ENCODE measurements around the gene TEAD1.

TEAD1 gene

DNA sequence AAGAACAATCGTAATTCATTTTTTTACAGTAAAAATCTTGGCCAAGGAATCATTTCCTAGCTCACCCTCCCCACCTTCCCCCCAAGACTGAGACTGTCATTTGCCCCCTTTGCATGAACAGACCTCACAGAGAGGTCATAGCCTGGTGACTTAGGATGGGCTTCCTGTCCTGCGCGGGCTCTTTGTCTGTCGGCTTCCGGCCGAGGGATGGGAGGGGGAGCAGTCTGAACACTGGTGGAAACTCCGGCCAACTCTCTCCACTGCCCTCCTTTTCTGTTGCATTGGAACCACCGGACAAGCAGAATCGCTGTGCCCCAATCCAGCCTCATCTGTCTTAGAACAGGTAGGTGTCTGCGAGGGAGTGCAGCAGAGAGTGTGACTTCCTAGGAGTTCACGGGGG lies 41.7 kb downstream of the TEAD1 start:
- no peak for DNase-seq

DNA sequence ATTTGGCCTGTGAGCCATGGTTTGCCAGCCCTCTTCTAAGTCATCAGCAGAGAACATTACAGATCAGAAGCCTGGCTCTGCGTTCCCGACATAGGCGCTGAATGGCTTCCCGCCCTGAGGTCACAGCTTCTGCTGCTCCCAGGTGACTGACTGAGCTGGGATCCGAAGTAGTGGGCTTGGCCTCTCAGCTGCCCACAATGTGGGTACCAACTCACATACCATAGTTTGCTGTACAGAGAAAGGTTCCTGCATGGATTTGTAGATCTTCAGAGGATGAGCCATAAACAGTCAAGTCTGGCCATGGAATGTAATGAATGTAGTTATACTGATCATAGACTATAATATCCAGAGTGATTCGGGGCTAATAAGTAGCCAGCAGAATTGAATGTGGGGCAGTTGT lies 42.6 kb downstream of the TEAD1 start:
- no peak for DNase-seq

DNA sequence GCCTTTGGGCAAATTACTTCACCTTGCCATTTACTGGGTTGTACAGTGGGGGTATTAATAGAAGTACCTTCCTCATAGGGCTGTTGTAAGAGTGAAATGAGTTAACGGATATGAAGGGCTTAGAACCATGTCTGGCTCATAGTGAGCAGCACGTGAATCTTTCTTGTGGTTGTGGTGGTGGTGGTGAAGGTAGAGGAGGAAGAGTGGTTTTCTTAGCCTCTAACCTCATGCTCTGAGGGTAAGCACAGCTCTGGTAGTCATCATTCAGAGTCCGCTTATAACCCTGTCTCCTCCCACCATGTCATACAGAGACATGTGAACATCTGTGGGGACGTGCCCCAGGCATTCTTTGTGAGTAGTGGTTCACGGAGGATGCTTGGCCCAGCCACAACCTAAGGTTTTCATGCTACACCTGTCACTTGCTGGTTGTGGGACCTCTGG lies 43.6 kb downstream of the TEAD1 start:
- peak; percentile 3 to 7 for DNase-seq

DNA sequence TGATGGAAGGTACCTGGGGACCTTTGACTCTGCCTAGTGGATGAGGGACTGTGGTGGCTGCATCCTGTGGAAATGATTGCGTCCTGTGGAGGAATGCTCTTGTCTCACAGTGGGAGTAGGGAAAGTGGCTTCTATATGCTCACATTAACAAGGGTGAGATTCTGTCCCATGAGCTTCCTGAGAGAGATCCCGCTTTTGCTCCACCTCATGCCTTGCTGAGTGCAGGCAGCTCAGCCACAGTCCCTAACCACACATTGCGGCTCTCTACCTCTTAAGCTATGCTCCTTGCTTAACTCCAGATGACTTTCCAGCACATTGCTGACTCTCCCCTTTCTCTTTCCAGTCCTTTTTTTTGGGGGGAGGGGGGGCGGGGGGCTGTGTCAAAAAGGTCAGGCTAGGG lies 45.0 kb downstream of the TEAD1 start:
- DNase-seq, result no peak

DNA sequence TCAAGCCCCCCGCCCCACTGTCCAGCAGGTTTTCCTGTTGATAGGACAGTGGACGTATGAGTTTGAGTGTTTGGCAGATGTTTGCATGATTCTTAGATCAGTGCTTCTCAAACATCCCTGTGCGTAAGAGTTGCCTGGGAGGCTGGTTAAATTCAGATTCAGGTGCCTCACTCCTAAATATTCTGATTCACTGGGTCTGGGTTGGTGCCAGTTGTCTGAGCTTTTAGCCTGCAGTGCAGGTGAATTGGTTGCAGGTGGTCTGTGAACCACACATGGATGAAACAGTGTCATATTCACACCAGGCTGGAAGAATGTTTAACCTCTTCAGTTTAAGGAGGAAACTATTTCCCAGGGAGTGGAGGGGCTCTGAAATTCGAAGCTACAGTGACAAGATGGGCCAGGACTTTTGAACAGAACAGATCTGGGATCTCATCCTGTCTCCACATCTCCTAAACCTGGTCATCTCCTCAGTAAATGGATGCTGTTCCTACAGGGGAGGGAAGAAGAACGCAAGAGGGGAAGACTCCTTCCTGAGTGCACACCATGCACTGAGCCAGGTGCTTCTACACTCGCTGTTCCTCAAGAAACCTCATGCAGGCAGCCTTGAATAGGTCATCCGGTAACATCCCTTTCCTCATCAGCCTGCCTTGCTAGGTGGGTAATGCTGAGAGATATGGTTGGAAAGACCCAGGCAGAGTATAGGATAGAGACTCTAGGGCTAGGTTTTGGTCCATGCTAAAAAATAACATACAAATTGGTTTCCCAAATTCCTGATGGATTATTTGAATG lies 47.8 kb downstream of the TEAD1 start:
- no peak for DNase-seq

DNA sequence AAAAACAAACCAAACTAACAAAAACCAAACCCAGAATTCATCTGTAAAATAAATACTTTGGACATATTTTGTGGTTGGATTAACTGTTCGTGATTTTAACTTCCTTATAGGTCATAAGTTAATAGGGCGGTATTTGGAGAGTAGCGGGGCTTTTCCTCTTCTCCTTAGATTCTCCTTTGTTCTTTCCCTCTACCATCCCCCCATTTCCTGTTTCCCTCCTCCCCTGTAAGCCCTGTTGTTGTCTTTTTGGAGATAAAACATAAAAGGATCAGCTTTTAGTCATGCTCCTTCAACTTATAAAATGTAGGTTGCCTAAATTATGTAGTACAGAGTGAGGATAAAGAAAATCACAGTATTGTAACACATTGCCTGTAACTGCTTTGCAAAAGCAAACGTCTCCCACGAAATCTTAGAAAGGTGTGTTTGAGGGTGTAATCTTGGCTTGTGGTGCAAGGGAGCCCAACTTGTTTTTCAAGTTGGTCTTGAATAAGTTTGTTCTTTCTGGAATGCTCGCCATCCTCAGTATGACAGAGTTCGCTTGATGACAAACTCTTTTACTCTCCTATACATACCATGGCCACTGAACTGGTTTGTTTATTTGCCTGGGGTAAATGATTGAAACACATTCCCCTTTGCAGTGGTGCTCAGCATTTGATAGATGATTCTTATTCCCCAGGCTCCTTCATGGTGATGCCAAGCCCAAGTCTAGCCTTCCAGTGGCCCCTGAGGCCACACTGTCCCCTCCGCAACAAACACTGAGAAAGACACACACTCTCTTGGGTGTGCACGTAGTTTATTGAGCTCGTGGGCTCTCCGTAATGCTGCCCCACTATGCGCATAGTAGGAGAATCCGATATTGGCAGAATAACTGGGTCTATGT lies 49.4 kb downstream of the TEAD1 start:
- no peak for DNase-seq

DNA sequence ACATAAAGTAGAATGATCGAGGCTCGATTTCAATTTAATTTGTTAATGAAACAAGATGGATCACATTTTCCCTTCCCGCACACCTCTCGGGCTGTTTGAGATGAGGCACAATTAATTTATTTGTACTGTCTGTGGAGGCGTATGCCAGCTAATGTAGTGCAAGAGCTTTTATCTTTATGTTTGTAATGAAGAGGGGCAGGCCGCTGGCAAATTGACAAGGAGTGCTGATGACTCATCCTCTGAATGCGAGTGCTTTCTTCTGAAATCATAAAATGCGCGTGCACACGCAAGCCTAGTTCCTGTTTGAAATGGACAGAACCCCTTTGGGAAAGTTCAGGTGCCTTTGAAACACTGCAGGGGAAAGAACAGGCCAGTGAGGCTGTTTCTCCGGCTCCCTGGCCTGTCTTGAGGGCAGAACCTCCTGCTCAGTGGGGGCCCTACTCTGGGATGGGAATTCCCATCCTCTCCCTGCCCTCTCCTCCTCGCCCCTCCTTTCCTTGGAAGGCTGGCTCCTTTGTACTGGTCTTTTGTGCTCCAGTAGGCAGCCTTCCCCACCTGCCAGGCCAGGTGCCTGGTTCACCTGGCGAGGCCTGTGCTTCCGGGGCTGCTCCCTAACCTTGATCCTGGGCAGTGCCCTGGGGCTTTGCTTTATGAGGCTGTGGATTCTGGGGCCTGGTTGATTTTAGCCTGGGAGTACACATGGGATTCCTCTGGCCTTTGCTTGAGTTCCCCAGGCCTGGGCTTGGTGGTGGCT lies 50.3 kb downstream of the TEAD1 start:
- DNase-seq, result no peak

DNA sequence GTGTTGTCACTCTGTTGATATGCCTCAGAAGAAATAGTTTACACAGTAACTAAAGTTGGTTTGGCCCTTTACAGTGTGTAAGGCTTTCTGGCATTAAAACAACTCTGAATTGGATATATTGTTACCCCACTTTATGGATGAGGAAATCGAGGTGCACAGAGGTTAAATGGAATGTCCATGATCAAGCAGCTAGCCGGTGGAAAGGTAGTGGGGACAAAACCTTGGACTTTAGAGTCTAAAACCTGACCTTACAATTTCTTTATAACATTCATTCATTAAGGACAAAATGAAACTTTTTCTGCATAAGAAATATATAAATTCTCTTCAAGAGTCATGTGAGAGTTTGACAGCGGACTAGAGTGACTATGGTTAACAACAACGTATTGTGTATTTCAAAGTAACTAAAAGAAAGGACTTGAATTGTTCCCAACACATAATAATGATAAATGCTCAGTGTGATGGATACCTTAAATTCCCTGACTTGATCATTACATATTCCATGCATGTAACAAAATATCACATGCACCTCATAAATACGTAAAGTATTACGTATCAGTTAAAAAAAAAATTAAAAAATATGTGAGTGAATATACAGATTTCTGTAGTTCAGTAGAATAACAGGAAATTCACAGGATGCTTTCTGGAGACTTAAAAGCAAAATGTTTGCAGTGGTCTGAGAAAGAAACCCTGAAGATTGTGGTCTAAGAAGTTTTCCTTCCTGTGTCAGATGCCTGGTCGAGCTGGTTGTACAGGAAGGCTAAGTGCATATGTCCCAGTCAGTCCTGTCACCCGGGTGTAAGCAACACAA lies 51.0 kb downstream of the TEAD1 start:
- DNase-seq, result no peak

DNA sequence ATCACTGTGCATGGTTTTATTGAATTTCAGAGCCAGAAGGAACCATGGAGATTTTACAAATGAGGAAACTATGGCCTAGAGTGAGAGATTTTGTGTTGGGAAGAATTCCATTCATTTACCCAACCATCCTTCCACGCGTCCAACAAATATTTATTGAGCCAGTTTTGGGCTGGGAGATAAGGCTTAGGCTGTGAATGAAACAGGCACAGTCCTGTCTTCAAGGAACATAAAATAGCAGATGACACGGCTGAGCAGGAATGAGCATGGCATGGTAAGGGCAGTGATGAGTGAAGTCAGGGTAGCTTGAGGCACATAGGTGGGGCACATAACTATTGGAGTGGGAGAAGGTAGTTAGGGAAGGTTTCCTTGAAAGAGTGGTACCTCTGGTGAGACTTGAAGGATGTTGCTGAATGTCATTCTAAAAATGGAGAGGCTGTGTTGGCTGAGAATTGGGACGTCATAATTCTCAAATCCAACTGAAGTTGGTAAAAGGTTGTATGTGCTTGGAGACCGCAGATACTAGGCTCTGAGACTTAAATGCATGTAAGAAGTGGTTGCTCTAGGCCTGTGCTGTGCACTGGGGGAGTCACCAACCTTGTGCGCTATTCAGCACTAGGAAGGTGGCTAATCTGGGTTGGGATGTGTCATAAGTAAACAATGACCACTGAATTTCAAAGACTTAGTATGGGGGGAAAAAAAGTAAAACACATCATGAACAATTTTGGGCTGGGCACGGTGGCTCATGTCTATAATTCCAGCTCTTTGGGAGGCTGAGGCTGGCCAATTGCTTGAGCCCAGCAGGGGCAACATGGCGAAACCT lies 51.9 kb downstream of the TEAD1 start:
- no peak for DNase-seq

DNA sequence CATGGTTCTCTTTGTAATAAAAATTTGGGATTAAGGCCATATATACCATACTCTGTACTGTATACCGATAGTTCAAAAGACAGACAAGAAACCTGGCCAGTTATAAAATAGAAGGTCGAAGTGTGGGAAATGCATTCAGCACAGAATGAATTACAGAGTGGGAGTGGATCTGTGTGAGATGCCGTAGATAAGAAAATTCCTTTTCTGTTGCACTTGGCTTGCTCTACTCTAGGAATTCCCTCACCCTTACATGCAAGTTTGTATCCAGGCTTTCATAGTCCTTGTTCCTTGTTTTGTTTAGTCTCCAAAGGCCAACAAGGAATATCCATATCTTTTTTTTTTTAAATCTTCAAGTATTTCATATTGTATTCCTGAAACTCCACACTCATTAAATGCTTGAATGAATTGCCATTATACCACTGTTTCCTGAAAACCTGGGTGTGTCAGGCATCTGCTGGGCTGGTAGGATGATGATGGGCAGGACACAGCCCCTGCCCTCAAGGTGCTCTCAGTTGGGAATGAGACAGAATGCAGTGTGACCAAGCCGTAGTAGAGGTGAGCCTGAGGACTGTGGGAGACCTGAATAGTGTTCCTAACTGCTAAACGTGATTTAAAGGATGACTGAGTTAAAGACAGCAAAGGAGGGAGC lies 53.5 kb downstream of the TEAD1 start:
- no peak for DNase-seq

DNA sequence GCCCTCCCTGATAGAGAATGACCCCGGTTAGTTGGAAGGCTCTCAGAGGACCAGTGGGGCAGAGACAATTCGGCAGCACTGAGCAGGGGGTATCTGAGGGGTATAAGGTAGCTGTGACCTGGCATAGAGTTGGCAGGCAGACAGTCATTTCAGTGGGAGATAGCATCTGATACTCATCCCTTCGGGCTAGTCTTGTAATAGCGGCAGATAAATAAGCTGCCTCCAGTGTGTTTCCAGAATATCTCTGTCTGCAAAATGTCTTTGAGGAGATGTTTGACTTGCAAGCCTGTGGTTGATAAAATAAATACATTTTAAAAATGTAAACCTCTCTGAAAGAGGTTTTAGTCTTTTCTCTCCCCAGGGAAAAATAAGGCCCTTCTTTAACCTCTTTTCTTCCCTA lies 54.2 kb downstream of the TEAD1 start:
- no peak for DNase-seq

DNA sequence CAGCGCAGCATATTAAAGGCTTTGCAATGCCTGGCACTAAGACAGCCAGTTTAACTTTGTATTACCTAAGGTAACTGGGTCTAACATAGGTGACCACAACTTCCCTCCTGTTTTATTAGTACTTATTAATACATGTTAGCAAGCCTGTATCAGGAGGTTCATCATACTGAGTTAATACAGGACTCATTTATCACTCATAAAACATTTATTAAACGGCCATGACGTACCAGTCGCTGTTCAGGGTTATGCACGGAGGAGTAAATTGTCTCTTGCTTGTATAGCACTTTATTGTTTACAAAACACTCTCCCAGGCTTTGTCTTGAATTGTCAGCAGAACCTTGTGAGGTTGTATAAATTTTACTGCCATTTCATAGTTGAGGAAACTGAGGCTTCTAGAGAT lies 55.7 kb downstream of the TEAD1 start:
- no peak for DNase-seq

DNA sequence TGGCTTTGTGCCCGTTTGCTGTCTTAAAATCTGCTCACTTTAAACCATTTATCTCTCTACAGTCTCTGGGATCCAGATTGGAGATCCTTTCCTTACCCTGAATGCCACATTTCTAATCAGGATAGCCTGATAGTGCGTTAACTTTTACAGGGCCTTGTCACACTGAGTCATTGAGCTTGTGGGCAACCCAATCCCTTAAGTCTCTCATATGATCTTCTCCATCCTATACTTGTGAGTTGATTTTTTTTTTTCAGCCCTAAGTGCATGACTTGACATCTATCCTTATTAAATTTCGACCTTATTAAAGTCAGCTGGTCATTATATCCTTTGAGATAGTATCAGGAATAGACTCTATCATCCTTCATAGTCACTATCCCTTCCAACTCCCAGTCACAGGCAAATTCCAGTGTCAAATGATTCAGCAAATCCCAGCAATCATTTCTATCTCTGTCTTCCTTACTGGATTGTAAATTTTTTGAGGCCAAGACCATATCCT lies 57.7 kb downstream of the TEAD1 start:
- DNase-seq, result no peak

DNA sequence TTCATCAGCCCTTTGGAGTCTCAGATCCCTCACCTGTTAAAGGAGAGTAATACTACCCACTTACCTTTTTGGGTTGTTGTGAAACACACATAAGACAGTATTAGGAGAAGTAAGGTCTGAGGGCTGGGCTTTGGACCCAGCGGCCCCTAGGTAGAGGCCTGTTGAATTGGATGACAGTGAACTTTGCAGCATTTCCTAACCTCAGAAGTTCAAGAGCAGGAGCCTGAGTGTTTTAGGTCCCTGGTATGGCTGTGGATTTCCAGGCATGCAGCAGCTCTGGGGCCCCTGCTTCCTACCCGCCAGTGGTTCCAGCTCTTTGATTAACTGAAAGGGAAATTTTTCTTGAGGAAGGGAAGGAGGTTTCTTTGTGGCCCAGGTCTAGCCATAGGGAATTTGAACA lies 58.9 kb downstream of the TEAD1 start:
- no peak for DNase-seq

DNA sequence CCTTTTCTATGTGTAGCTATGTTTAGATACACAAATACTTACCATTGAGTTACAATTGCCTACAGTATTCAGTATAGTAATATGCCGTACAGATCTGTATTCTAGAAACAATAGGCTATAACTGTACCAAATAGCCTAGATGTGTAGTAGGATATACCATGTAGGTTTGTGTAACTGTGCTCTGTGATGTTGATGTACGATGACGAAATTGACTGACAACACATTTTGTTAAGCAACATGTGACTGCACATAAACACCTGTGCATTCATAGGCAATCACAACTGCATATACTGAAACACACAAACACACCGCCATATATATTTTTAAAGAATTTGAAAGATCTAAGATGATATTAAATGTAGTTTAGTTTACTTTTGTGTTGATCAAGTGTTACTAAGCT lies 60.4 kb downstream of the TEAD1 start:
- DNase-seq, result no peak

DNA sequence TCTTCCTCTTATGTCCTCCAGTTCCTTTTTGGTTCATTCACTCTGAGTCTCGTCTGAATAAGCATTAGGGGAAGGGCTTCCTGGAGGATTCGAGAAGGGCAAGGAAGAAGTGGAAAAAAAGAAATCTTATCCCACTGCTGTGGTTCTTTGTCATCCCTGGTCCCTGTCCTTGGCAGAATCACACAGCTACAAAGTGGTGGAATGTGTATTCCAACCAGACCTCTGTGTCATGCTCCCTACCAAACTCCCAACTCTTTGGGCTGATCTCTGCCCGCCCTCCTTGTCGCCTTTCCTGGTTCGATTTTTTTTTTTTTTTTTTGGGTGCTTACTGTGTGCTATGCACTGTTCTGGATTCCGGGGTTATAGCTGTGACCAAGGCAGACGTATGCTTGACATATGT lies 61.0 kb downstream of the TEAD1 start:
- DNase-seq, result no peak

DNA sequence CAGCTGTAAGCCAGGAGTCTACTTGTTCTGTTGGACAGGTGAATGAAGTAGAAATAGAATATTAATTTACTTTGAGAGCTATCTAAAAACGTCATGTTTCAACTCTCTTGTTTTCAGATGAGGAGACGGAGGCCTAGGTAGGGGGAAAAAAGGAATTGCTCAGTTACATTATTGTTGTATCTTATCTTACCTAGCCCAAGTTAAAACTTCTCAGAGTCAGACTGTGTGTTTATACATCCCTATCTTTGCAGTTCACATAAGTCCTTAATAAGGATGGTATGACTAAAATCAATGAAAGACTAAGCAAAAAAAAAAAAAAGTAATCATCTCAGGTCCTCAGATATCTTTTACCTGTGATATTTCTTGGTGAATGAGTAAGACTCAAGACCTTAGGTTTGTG lies 62.8 kb downstream of the TEAD1 start:
- DNase-seq, result no peak

DNA sequence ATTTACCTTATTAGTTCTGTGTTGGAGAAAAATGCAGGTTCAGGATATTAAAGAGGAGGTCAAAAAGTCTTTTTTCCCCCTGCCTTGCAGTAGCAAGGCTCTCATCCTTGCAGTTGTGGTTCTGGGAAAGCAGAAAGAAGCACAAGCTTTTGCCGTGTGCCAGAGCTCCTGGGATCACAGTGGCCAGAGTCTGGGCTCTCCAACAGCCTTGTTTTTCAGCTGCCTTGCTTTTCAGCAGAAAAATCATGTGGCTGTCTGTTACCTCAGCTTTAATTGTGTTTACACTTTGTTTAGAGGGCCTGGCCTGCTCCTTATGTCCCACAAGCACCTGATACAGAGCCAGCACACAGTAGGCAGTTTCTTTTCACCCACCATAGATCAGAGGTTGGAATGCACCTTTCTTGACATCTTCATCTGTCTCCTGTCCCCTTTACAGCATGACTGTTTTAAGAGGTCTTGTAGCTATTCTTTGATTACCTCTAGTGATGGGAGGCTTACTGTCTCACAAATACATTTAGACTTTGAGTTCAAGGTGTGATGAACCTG lies 67.5 kb downstream of the TEAD1 start:
- no peak for DNase-seq

DNA sequence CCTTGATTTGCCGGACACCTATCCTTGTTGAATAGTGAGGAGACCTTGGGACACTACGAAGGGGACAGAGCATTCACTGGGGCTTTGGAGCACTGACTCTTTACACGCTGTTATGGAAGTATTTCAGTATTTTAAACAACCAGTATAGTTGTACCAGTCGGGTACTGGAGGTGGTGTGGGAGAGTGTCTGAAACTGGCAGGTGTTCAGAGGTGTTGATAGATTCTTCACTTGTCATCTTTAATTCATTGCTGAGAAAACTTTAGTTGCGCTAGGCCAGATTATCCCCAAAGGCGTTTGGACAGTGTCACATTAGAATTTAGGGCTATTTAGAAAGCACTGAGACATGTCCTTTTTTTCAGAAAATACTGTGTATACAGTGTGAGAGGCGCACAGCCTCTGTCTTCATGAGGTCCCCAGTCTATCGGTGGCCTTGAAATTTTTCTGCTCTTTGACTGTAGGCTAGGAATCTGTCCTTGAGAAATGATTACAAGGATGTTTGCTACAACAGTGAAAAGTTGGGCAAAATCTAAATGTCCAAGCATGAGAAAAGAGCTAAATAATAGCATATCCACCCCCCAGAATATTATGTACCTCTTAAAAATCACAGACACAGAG lies 69.7 kb downstream of the TEAD1 start:
- no peak for DNase-seq

DNA sequence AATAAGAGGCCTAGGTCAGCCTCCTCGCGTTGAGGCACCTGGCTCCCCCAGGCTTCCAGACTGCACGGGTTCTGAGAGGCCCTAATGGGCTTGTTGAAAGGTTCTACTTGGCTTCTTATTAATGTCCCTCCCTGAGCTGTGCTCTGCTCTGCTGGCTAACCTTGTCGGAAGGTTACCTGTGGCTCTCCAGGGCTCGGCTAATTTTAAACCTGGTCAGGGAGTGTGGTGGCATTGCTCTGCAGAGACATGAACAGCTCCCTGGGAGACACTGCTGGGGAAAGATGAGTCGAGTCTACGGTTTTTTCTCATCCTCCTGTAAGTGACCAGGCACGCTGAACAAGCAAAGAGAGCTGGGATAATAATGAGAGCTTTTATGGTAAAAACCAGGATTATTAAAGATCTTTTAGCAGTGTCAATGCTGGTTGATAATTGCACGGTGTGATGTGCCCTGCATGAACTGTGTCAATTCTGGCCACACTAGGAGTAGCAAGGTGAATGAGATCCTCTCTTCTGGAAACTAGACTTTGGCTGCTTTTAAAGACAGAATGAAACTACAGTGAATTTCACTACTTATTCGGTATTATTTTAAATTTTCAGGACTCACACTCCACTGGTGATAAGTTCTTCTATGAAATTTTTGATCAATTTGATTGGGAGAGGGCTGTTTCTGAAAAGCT lies 70.7 kb downstream of the TEAD1 start:
- no peak for DNase-seq
